Skeletal muscle tissue (tissue), 4 donors: ENCODE measurements around the gene UPP1. TPM values are rescaled to one million over a fixed set of nuclear protein-coding genes. Genes with fewer than 3 reads are reported as not detected.
A peak's percentile ranks its signal among the peaks of the same experiment; 100 is the strongest.

Source experiments
- H3K27ac ChIP-seq: one replicate; pipeline ENCODE4 v1.7.0; 2013; ENCODE audit warnings: mild to moderate bottlenecking, low read depth, low read length, inconsistent platforms
- H3K27me3 ChIP-seq, 3 donors: one replicate each; pipeline ENCODE4 v1.7.0; 2013; ENCODE audit warnings: low read length in 3 of 3; ENCODE audit not compliant: control insufficient read depth in 3 of 3, insufficient read depth in 3 of 3
- H3K36me3 ChIP-seq, 3 donors: one replicate each; pipeline ENCODE4 v1.7.0; 2013; ENCODE audit warnings: low read length in 3 of 3; ENCODE audit not compliant: control insufficient read depth in 3 of 3, insufficient read depth in 3 of 3
- H3K4me1 ChIP-seq, 3 donors: one replicate each; pipeline ENCODE4 v1.7.0; 2013; ENCODE audit warnings: low read length in 3 of 3, mild to moderate bottlenecking in 3 of 3; ENCODE audit not compliant: control insufficient read depth in 3 of 3, insufficient read depth in 3 of 3
- H3K4me3 ChIP-seq, 3 donors: one replicate each; pipeline ENCODE4 v1.7.0; 2013; ENCODE audit warnings: low read length in 3 of 3
- H3K9ac ChIP-seq, 3 donors: one replicate each; pipeline ENCODE4 v1.7.0; 2013; ENCODE audit warnings: low read length in 3 of 3, mild to moderate bottlenecking in 3 of 3, moderate library complexity in 2 of 3, low read depth in 1 of 3
- H3K9me3 ChIP-seq, 3 donors: one replicate each; pipeline ENCODE4 v1.7.0; 2013; ENCODE audit warnings: low read length in 3 of 3; ENCODE audit not compliant: control insufficient read depth in 3 of 3
- total RNA-seq: library from RNA; depleted of rRNA; stranded (reverse); fragments of >200 nt; gene quantifications from one replicate; pipeline ENCODE4 v1.2.3, GENCODE V29; 2014
- donor health status: Osteomylitis.

UPP1 gene
- total RNA-seq, 1 donor from 2014 or later: 1.0 TPM

- peaks cover 11 to 22% (median 17%) of the 10 kb centered on the region in 3 donors for H3K4me1 ChIP-seq
- no peak overlapping the region for H3K27ac ChIP-seq
Observed at GRCh38 chr7:48083114-48083830, 5.8 kb upstream of the UPP1 start.

DNA sequence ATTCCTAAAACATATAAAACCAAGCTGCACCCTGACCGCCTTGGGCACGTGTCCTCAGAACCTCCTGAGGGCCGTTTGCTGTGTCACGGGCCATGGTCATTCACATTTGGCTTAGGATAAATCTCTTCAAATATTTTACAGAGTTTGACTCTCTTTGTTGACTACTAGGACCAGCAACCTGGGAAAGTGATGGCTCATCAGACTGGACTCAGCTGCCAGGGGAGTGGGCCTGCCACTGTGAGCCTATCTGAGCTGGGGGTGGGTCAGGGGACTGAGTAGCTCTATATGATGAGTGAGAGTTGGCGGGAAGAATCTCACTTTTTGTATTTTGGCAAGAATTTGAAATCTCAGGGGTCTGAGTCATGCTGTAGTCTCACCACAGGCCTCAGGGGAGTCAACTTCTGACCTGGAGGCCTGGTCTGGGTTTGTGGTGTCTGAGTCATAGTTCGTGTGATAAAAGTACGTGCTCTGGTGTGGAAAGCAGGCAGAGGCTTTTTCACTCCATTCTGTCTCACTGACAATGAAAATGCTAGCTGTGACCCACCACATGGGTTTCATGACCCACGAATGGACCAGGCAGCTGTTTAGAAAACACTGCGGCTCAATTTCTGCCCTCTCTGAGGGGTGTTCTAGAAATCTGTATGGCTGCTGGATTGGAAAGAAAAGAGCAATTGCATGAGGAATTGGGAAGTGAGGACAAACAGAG, 4.2 kb upstream of the UPP1 start:
- no peaks in the 10 kb centered on the region for H3K9me3 ChIP-seq
- peaks cover 15 to 32% (median 22%) of the 10 kb centered on the region in 3 donors for H3K4me1 ChIP-seq
- peak overlapping the region; percentile 62 for H3K27ac ChIP-seq
- H3K4me3 ChIP-seq: no peak overlapping the region
- no peaks in the 10 kb centered on the region for H3K36me3 ChIP-seq
- no peak overlapping the region for H3K9ac ChIP-seq
- no peaks in the 10 kb centered on the region for H3K27me3 ChIP-seq

More at GRCh38 chr7:48083114-48083830, 5.8 kb upstream of the UPP1 start:
- no peaks in the 10 kb centered on the region for H3K9me3 ChIP-seq
- no peak overlapping the region for H3K9ac ChIP-seq
- H3K4me3 ChIP-seq: no peak overlapping the region
- H3K27me3 ChIP-seq: no peaks in the 10 kb centered on the region
- H3K36me3 ChIP-seq: no peaks in the 10 kb centered on the region

GRCh38 chr7:48085433-48085791, 3.7 kb upstream of the UPP1 start:
- Histone ChIP-seq H3K4me3 (no peak overlapping the region), H3K9ac (no peak overlapping the region), H3K27ac (peak overlapping the region; percentile 62), H3K9me3 (no peaks in the 10 kb centered on the region), H3K27me3 (no peaks in the 10 kb centered on the region), H3K36me3 (no peaks in the 10 kb centered on the region), H3K4me1 (peaks cover 15 to 36% (median 27%) of the 10 kb centered on the region in 3 donors)

DNA sequence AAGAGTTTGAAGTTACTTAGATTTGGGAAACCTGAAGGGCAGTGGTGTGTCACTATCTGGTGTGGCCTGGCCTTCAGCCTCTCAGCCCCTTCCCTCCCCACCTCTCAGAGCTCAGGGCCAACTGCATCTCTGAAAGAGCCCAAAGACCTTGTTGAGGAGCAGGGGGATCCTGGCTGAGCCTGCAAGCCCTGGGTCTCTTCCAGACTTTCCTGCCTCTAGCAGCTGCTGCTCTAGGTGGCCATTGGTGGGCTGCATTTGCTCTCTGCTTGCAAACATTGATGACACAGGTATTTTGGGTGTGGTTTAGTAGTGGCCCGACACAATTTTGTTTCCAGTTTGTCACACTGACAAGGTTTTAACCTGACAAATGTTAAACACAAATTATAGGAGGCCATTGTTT, 3.1 kb upstream of the UPP1 start:
- Histone ChIP-seq H3K4me1 (peaks cover 15 to 36% (median 28%) of the 10 kb centered on the region in 3 donors), H3K27me3 (no peaks in the 10 kb centered on the region), H3K4me3 (no peak overlapping the region), H3K9me3 (no peaks in the 10 kb centered on the region), H3K27ac (no peak overlapping the region), H3K9ac (no peak overlapping the region), H3K36me3 (no peaks in the 10 kb centered on the region)

- no peak overlapping the region for H3K9ac ChIP-seq
- H3K4me3 ChIP-seq: no peak overlapping the region
- peaks cover 15 to 36% (median 28%) of the 10 kb centered on the region in 3 donors for H3K4me1 ChIP-seq
- H3K36me3 ChIP-seq: peaks cover 0 to 4% (median 0%) of the 10 kb centered on the region in 3 donors
- H3K27me3 ChIP-seq: no peaks in the 10 kb centered on the region
- H3K9me3 ChIP-seq: no peaks in the 10 kb centered on the region
- H3K27ac ChIP-seq: peak overlapping the region; percentile 91
Observed at GRCh38 chr7:48087349-48087748, 1.7 kb upstream of the UPP1 start.

DNA sequence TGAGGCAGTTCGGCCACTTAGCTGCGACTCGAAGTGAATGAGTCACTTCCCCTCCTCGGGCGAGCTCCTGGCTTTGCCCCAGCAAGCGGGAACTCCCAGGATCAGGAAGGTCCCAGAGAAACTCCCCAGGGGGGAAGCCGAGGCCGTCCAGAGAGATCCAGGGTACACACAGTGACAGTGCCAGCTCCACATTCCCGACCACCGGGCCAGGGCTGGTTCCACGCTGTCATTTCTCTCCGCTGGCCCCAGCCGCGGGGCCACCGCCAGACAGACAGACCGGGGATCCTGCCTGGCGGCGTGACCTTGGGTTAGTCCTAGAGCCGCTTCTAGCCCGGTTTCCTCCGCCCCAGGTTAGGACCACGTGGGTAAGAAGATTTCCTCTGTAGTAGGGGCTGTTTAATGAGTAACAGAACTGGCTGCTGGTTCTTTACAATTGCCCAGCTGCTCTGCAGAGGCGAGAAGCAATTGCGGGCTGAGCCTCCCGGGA, 463 bp upstream of the UPP1 start:
- peak overlapping the region; percentile 91 for H3K27ac ChIP-seq
- H3K4me1 ChIP-seq: peaks cover 15 to 36% (median 28%) of the 10 kb centered on the region in 3 donors

DNA sequence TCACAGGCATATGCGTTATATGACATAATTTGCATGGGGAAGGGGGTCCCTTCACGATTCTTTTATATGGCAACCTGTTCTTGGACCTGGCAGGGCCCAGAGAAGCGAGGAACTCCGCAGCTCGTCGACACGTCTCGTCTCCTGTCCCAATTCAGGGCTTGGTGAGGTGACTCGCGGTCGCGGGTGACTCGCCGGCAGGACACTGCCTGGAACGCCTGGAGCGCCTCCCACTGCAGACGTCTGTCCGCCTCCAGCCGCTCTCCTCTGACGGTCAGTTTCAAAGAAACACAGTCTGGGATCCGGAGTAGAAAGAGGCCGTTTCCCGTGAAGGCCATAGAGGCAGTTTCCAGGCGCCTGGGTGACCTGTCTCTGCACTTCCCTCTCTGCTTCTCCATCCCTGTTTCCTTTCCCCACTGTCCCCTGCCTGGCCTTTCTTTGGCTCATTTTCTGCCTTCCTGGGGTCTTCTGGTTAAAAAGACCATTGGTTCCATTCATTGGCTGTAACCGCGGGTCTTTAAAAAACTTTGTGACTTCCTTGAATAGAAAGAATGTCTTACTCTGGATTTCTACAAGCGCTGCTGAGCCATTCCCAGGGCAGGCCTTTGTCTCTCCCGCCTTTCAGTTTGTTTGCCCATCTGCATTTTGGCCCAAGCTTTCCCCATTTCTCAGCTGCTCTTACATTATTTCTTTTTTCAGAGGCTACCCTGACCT, 1.2 kb downstream of the UPP1 start:
- peak overlapping the region; percentile 66 to 87 (median 80) for H3K9ac ChIP-seq

More for the DNA sequence above, 463 bp upstream of the UPP1 start:
- peak overlapping the region; percentile 80 to 89 (median 88) for H3K9ac ChIP-seq
- no peaks in the 10 kb centered on the region for H3K9me3 ChIP-seq
- H3K27me3 ChIP-seq: no peaks in the 10 kb centered on the region
- peaks cover 2 to 5% (median 3%) of the 10 kb centered on the region in 3 donors for H3K36me3 ChIP-seq
- peak overlapping the region; percentile 84 to 86 (median 85) for H3K4me3 ChIP-seq

GRCh38 chr7:48091506-48092433, 2.7 kb downstream of the UPP1 start:
- H3K27me3 ChIP-seq: no peaks in the 10 kb centered on the region
- H3K4me1 ChIP-seq: peaks cover 13 to 24% (median 17%) of the 10 kb centered on the region in 3 donors
- no peak overlapping the region for H3K27ac ChIP-seq
- peaks cover 7 to 13% (median 12%) of the 10 kb centered on the region in 3 donors for H3K36me3 ChIP-seq
- H3K9me3 ChIP-seq: no peaks in the 10 kb centered on the region
- H3K9ac ChIP-seq: no peak overlapping the region
- no peak overlapping the region for H3K4me3 ChIP-seq

More for the DNA sequence above, 1.2 kb downstream of the UPP1 start:
- Histone ChIP-seq H3K9me3 (no peaks in the 10 kb centered on the region), H3K36me3 (peaks cover 7 to 13% (median 10%) of the 10 kb centered on the region in 3 donors), H3K27ac (peak overlapping the region; percentile 91), H3K27me3 (no peaks in the 10 kb centered on the region), H3K4me3 (peak overlapping the region; percentile 84 to 86 (median 85)), H3K4me1 (peaks cover 13 to 27% (median 25%) of the 10 kb centered on the region in 3 donors)

DNA sequence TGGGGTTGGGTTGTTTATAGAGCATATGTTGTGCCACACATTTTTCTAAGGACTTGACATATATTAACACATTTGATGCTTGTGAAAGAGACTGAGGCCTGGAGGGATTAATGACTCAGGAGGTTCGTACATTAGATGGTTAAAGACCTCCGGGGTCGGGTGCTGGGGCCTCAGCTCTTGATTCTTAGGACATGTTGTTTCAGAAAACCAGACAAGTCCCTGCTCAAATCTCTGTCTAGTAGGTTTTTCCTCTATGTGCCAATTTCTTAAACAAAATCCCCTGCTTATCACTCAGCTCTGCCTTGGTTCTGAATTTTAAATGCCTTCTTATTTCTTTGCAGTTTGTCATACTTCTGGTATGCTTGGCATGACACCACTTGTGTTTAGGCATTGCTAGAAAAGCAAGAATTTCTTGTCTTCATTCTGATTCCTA, 5.8 kb downstream of the UPP1 start:
- peaks cover 7 to 15% (median 13%) of the 10 kb centered on the region in 3 donors for H3K36me3 ChIP-seq

More for the DNA sequence above, 5.8 kb downstream of the UPP1 start:
- no peak overlapping the region for H3K9ac ChIP-seq
- H3K9me3 ChIP-seq: no peaks in the 10 kb centered on the region
- no peak overlapping the region for H3K4me3 ChIP-seq
- no peaks in the 10 kb centered on the region for H3K27me3 ChIP-seq
- no peak overlapping the region for H3K27ac ChIP-seq
- peaks cover 0 to 6% (median 4%) of the 10 kb centered on the region in 3 donors for H3K4me1 ChIP-seq
